ENCODE measurements around the gene ZNF275. TPM values are rescaled to one million over a fixed set of nuclear protein-coding genes. Genes with fewer than 3 reads are reported as not detected.

ZNF275 gene
- total RNA-seq, 1 donor from 2014 or later: 14.8 TPM

DNA sequence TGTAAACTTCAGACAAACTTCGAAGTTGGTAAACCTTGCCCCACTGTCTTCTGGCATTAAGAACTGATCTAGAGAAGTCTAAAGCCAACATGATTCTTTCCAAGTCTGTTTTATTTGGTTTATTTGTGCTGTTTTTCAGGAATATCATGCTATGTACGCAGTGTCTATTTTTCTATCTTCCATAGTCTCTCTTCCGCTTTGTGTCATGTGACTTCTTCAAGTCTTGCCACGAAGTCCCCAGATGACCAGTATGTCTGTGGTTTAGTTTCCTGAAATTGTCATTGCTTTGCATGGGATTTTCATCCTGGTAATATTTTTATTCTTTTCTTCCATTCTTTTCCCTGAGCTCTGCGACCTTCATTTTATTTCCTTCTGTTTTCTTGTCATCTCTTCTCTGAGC is 52.1 kb downstream of the ZNF275 start:
- Histone ChIP-seq H3K4me3 (ENCODE audit: insufficient read depth, low read depth, low read length) (no peak overlapping the region), H3K27ac (ENCODE audit: low read depth, low read length) (no peak overlapping the region), H3K9me3 (ENCODE audit: insufficient read depth, low read depth, low read length) (no peaks in the 10 kb centered on the region), H3K9ac (ENCODE audit: low read length) (no peak overlapping the region), H3K79me2 (ENCODE audit: insufficient read depth, low read length) (no peaks in the 10 kb centered on the region), H4K20me1 (ENCODE audit: insufficient read depth, low read length) (no peaks in the 10 kb centered on the region), H3K4me1 (ENCODE audit: insufficient read depth, low read length) (peaks cover 7% of the 10 kb centered on the region), H2AFZ (ENCODE audit: low read depth, low read length) (no peak overlapping the region), H3K36me3 (ENCODE audit: insufficient read depth, low read length) (no peaks in the 10 kb centered on the region), H3K4me2 (ENCODE audit: low read length) (no peak overlapping the region), H3K27me3 (ENCODE audit: insufficient read depth, low read length) (no peaks in the 10 kb centered on the region)
- FAIRE-seq: peak; percentile 55
- Mint-ChIP-seq H3K4me1 (ENCODE audit: low read depth, unreplicated experiment) (peaks cover 2% of the 10 kb centered on the region), H3K36me3 (ENCODE audit: low read depth, unreplicated experiment) (no peaks in the 10 kb centered on the region), H3K27me3 (ENCODE audit: low read depth, unreplicated experiment) (no peaks in the 10 kb centered on the region), H3K9me3 (ENCODE audit: unreplicated experiment) (no peaks in the 10 kb centered on the region), H3K4me3 (ENCODE audit: unreplicated experiment) (no peak overlapping the region), H3K27ac (ENCODE audit: unreplicated experiment) (no peak overlapping the region)
- TF ChIP-seq, protein P1, sequence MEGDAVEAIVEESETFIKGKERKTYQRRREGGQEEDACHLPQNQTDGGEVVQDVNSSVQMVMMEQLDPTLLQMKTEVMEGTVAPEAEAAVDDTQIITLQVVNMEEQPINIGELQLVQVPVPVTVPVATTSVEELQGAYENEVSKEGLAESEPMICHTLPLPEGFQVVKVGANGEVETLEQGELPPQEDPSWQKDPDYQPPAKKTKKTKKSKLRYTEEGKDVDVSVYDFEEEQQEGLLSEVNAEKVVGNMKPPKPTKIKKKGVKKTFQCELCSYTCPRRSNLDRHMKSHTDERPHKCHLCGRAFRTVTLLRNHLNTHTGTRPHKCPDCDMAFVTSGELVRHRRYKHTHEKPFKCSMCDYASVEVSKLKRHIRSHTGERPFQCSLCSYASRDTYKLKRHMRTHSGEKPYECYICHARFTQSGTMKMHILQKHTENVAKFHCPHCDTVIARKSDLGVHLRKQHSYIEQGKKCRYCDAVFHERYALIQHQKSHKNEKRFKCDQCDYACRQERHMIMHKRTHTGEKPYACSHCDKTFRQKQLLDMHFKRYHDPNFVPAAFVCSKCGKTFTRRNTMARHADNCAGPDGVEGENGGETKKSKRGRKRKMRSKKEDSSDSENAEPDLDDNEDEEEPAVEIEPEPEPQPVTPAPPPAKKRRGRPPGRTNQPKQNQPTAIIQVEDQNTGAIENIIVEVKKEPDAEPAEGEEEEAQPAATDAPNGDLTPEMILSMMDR (IDR thresholded peaks at IDR 0.05; ENCODE audit: insufficient read depth, low read depth, low read length): no peak
- no peak for TF ChIP-seq EZH2 (IDR thresholded peaks at IDR 0.05; ENCODE audit: insufficient read depth, low read length)
- no peak for DNase-seq (ENCODE audit: low read depth)

DNA sequence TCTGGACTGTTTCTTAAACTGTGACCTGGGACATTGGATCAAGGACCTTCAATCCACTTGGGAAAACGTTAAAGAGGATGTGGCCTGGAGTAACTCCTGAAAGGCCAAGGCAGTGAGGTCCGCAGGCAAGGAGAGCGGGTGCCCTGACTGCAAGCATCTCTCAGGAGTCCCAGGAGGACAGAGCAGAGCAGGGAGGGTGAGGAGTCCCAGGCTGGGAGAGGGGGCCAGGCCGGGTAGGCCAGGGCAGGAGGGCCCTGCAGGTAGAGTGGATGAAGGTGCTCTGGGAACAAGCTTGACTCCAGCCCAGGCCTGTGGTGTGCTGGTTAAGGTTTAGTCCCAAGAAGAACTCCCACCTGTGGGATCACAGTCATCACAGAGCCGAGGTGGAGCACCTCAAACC is 53.4 kb downstream of the ZNF275 start:
- H3K36me3 Mint-ChIP-seq (ENCODE audit: low read depth, unreplicated experiment): no peaks in the 10 kb centered on the region
- no peak overlapping the region for H2AFZ ChIP-seq (ENCODE audit: low read depth, low read length)
- TF ChIP-seq EZH2 (IDR thresholded peaks at IDR 0.05; ENCODE audit: insufficient read depth, low read length): no peak
- TF ChIP-seq, protein P1 (IDR thresholded peaks at IDR 0.05; ENCODE audit: insufficient read depth, low read depth, low read length): no peak
- peaks cover 2% of the 10 kb centered on the region for H3K4me1 Mint-ChIP-seq (ENCODE audit: low read depth, unreplicated experiment)
- H3K27ac ChIP-seq (ENCODE audit: low read depth, low read length): no peak overlapping the region
- H4K20me1 ChIP-seq (ENCODE audit: insufficient read depth, low read length): no peaks in the 10 kb centered on the region
- H3K4me2 ChIP-seq (ENCODE audit: low read length): no peak overlapping the region
- no peaks in the 10 kb centered on the region for H3K9me3 Mint-ChIP-seq (ENCODE audit: unreplicated experiment)
- DNase-seq (ENCODE audit: low read depth) (no peak), FAIRE-seq (no peak)
- no peaks in the 10 kb centered on the region for H3K27me3 Mint-ChIP-seq (ENCODE audit: low read depth, unreplicated experiment)
- H3K79me2 ChIP-seq (ENCODE audit: insufficient read depth, low read length): no peaks in the 10 kb centered on the region
- no peaks in the 10 kb centered on the region for H3K36me3 ChIP-seq (ENCODE audit: insufficient read depth, low read length)
- H3K9ac ChIP-seq (ENCODE audit: low read length): no peak overlapping the region
- H3K27me3 ChIP-seq (ENCODE audit: insufficient read depth, low read length): no peaks in the 10 kb centered on the region
- peaks cover under 1% of the 10 kb centered on the region for H3K4me1 ChIP-seq (ENCODE audit: insufficient read depth, low read length)
- no peak overlapping the region for H3K4me3 ChIP-seq (ENCODE audit: insufficient read depth, low read depth, low read length)
- H3K4me3 Mint-ChIP-seq (ENCODE audit: unreplicated experiment): no peak overlapping the region
- H3K9me3 ChIP-seq (ENCODE audit: insufficient read depth, low read depth, low read length): no peaks in the 10 kb centered on the region
- no peak overlapping the region for H3K27ac Mint-ChIP-seq (ENCODE audit: unreplicated experiment)

DNA sequence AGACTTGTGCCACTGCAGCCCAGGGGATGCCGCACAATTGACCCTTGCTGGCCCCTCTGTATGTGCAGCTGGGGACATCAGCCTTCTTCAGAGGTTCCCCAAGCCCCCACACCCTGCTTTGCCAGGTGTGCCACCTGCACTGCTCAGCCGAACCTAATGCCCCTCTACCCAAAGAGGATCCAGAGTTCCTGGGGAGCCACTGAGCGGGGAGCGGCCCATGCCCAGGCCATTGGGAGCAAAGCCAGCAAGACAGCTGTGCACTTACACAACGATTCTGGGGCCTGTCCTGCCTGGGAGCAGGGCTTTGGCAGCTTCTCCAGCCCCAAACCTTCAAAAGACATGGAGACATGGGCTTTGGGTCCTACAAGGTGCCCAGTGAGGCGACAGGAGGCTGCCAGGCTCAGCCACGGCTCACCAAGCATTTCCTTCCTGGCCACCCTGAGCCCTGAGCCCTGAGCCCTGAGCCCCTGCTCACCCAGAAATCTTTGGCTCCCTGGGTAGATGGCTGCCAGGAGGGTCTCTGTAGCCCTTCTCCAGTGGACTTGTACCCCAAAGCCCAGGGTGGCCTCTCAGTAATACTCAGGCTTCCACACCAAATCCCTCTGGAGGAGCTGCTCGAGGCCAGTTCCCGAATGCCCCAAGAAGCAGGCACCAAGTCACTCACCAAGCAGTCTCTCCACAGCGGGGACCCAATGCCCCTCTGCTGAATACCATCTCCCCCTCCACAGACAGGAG is 54.2 kb downstream of the ZNF275 start:
- Mint-ChIP-seq H3K9me3 (ENCODE audit: unreplicated experiment) (no peaks in the 10 kb centered on the region), H3K4me1 (ENCODE audit: low read depth, unreplicated experiment) (peaks cover 2% of the 10 kb centered on the region), H3K4me3 (ENCODE audit: unreplicated experiment) (no peak overlapping the region), H3K27me3 (ENCODE audit: low read depth, unreplicated experiment) (no peaks in the 10 kb centered on the region), H3K36me3 (ENCODE audit: low read depth, unreplicated experiment) (no peaks in the 10 kb centered on the region), H3K27ac (ENCODE audit: unreplicated experiment) (no peak overlapping the region)
- Histone ChIP-seq H3K27ac (ENCODE audit: low read depth, low read length) (no peak overlapping the region), H3K4me1 (ENCODE audit: insufficient read depth, low read length) (no peaks in the 10 kb centered on the region), H3K79me2 (ENCODE audit: insufficient read depth, low read length) (no peaks in the 10 kb centered on the region), H3K36me3 (ENCODE audit: insufficient read depth, low read length) (no peaks in the 10 kb centered on the region), H3K9ac (ENCODE audit: low read length) (no peak overlapping the region), H3K4me2 (ENCODE audit: low read length) (no peak overlapping the region), H3K9me3 (ENCODE audit: insufficient read depth, low read depth, low read length) (no peaks in the 10 kb centered on the region), H3K27me3 (ENCODE audit: insufficient read depth, low read length) (no peaks in the 10 kb centered on the region), H2AFZ (ENCODE audit: low read depth, low read length) (no peak overlapping the region), H4K20me1 (ENCODE audit: insufficient read depth, low read length) (no peaks in the 10 kb centered on the region), H3K4me3 (ENCODE audit: insufficient read depth, low read depth, low read length) (no peak overlapping the region)
- TF ChIP-seq EZH2 (IDR thresholded peaks at IDR 0.05; ENCODE audit: insufficient read depth, low read length): no peak
- DNase-seq (ENCODE audit: low read depth) (no peak), FAIRE-seq (no peak)

Measured in astrocyte (in vitro differentiated cells and primary cell).